Ramos (cell line): ENCODE measurements around the gene PSME3IP1.
"Not testable (repeated sequence)": the region's sequence is repeated elsewhere in the genome, so short reads cannot be mapped to it uniquely, and the experiment has no call there.

Experiments
- in situ Hi-C: fragments of 300-500 bp; cut with MboI; formaldehyde crosslinking; loops from one replicate; pipeline ENCODE4 v1.14.3; 2022; ENCODE audit warnings: low sequenced_read_pairs; ENCODE audit not compliant: unreplicated experiment

Gene PSME3IP1

GRCh38 chr16:57128771-57129389, 57.0 kb downstream of the PSME3IP1 start:
- in situ Hi-C loops, result no loop called here

GRCh38 chr16:57127836-57128235, 58.0 kb downstream of the PSME3IP1 start:
- in situ Hi-C loops, result no loop called here

GRCh38 chr16:57127037-57127763, 58.6 kb downstream of the PSME3IP1 start:
- in situ Hi-C loops, result no loop called here

- in situ Hi-C loops, result no loop called here
These were observed 59.4 kb downstream of the PSME3IP1 start for GRCh38 chr16:57126411-57126810.

GRCh38 chr16:57125969-57126368, 59.9 kb downstream of the PSME3IP1 start:
- in situ Hi-C loops, result no loop called here

- in situ Hi-C loops, result no loop called here
These were observed 60.5 kb downstream of the PSME3IP1 start for GRCh38 chr16:57125376-57125775.

GRCh38 chr16:57123974-57124674, 61.7 kb downstream of the PSME3IP1 start:
- in situ Hi-C loops, result no loop called here

GRCh38 chr16:57123216-57123973, 62.4 kb downstream of the PSME3IP1 start:
- in situ Hi-C loops, result no loop called here

- in situ Hi-C loops, result no loop called here
These were observed 67.3 kb downstream of the PSME3IP1 start for GRCh38 chr16:57118461-57119084.

GRCh38 chr16:57115514-57116182, 70.2 kb downstream of the PSME3IP1 start:
- in situ Hi-C loops, result no loop called here

- in situ Hi-C loops, result no loop called here
These were observed 70.7 kb downstream of the PSME3IP1 start for GRCh38 chr16:57115168-57115513.

GRCh38 chr16:57113664-57114063, 72.2 kb downstream of the PSME3IP1 start:
- in situ Hi-C loops, result no loop called here

GRCh38 chr16:57113042-57113453, 72.8 kb downstream of the PSME3IP1 start:
- in situ Hi-C loops, result no loop called here

- in situ Hi-C loops, result no loop called here
These were observed 73.3 kb downstream of the PSME3IP1 start for GRCh38 chr16:57112403-57113041.

GRCh38 chr16:57111420-57111819, 74.4 kb downstream of the PSME3IP1 start:
- in situ Hi-C loops, result no loop called here

GRCh38 chr16:57110937-57111336, 74.9 kb downstream of the PSME3IP1 start:
- in situ Hi-C loops, result no loop called here

GRCh38 chr16:57109259-57110105, 76.4 kb downstream of the PSME3IP1 start:
- in situ Hi-C loops, result not testable (repeated sequence)

GRCh38 chr16:57108432-57108831, 77.4 kb downstream of the PSME3IP1 start:
- in situ Hi-C loops, result no loop called here
